PFSK-1 (cell line): Measurements from ENCODE around the gene PAPPA2.

Experiments
- FOXP2 ChIP-seq: optimal IDR thresholded peaks from 2 replicates; pipeline ENCODE3; 2011; ENCODE audit warnings: borderline replicate concordance, control low read depth, inconsistent platforms; ENCODE audit not compliant: insufficient read depth; ENCODE audit errors: extremely low read length, extremely low read depth
- POLR2AphosphoS5 ChIP-seq: IDR thresholded peaks from 2 replicates; pipeline ENCODE4 v1.6.1; 2012; ENCODE audit warnings: low read depth, mild to moderate bottlenecking, control low read depth, low read length, moderate library complexity
- REST ChIP-seq, 2 experiments: IDR thresholded peaks; 2 replicates each; pipeline versions ENCODE4 v1.6.1 to v1.8.0; 2011 to 2012; ENCODE audit warnings: low read depth in 2 of 2, low read length in 2 of 2, control low read depth in 1 of 2, inconsistent platforms in 1 of 2, mild to moderate bottlenecking in 1 of 2, moderate library complexity in 1 of 2; ENCODE audit not compliant: insufficient read depth in 1 of 2
- SIN3A ChIP-seq: IDR thresholded peaks from 2 replicates; pipeline ENCODE4 v1.6.1; 2012; ENCODE audit warnings: mild to moderate bottlenecking, low read length, moderate library complexity, borderline replicate concordance; ENCODE audit not compliant: insufficient read depth
- TAF1 ChIP-seq: IDR thresholded peaks from 2 replicates; pipeline ENCODE4 v1.6.1; 2012; ENCODE audit warnings: low read length, control low read depth, borderline replicate concordance; ENCODE audit not compliant: insufficient read depth

- TF ChIP-seq REST (IDR thresholded peaks at IDR 0.05; ENCODE audit: insufficient read depth in 1 of 2, low read depth in 2 of 2, low read length in 2 of 2) (no peak), TAF1 (no peak), POLR2AphosphoS5 (no peak), SIN3A (no peak), FOXP2 (no peak)
Measured at GRCh38 chr1:176826265-176826664, 363.3 kb downstream of the PAPPA2 start.
